ENCODE results near the gene RNF144B. TPM values are rescaled to one million over a fixed set of nuclear protein-coding genes. Genes with fewer than 3 reads are reported as not detected.
A peak's percentile ranks its signal among the peaks of the same experiment; 100 is the strongest.
"Not testable (repeated sequence)": the region's sequence is repeated elsewhere in the genome, so short reads cannot be mapped to it uniquely, and the experiment has no call there.

The RNF144B gene
- total and polyA plus RNA-seq, 2 donors (not counting 1 experiment from before 2014, with no cell fraction given), result 3.0 to 17.0 TPM

DNA sequence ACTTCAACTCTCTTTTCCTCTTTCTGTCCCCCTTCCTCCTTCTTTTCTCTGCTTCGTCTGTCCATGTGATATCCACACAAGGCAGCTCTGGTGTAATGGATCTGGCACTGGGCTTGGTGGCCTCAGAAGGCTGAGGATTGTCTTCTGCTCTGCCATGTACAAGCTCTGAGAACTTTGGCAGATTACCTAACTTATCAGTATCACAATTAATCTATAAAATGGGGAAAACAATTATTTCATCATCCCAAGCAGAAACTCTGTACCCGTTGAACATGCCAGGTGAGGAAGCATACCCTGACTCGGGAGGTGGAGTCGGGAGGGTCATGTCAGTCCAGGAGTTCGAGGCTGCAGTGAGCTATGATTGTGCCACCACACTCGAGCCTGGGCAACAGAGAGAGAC is 10.6 kb downstream of the RNF144B start:
- intact Hi-C loops (cut with micrococcal nuclease), result no loop called here
- ATAC-seq (ENCODE audit: low read depth) (no peak), DNase-seq (no peak)
- no peaks in the 10 kb centered on the region for H3K27me3 Mint-ChIP-seq
- no peak overlapping the region for H3K9ac ChIP-seq (ENCODE audit: low read length)
- no peaks in the 10 kb centered on the region for H3K9me3 ChIP-seq (ENCODE audit: control extremely low read depth in 1 of 3, control insufficient read depth in 2 of 3, insufficient read depth in 1 of 3, low read length in 2 of 3)
- ChIA-PET CTCF (interaction anchor here (1.1 kb wide), 1 partner anchor 9 kb away, joined by 4 read pairs; no protein-coding TSS in a partner anchor), POLR2A (no interaction called here)
- 100% methylated on average over 2 of the region's 6 CpGs for WGBS (ENCODE audit: insufficient coverage)
- no peak overlapping the region for H2AFZ ChIP-seq (ENCODE audit: insufficient read depth, low read depth, low read length, poor library complexity, severe bottlenecking)
- peaks cover 8 to 17% of the 10 kb centered on the region in 2 experiments for H3K36me3 ChIP-seq (replicated peaks in 1 of 2; ENCODE audit: control extremely low read depth in 1 of 2, control insufficient read depth in 1 of 2, extremely low read depth in 1 of 2, insufficient read depth in 2 of 2, low read length in 1 of 2)
- H3K4me1 ChIP-seq (ENCODE audit: control insufficient read depth in 2 of 2, insufficient read depth in 2 of 2, low read length in 2 of 2), result peaks cover 19 to 35% of the 10 kb centered on the region in 2 donors
- no peaks in the 10 kb centered on the region for H4K20me1 ChIP-seq (ENCODE audit: control insufficient read depth, insufficient read depth, low read length, poor library complexity, severe bottlenecking)
- H3K4me1 Mint-ChIP-seq, result peaks cover 42% of the 10 kb centered on the region
- no peak overlapping the region for H3K4me3 Mint-ChIP-seq
- H3K27ac Mint-ChIP-seq, result peak overlapping the region; percentile 23
- H3K27ac ChIP-seq (ENCODE audit: low read length in 2 of 2), result no peak overlapping the region
- no peak overlapping the region for H3K4me3 ChIP-seq (ENCODE audit: control extremely low read depth in 1 of 5, extremely low read depth in 1 of 5, insufficient read depth in 1 of 5, low read depth in 2 of 5, low read length in 4 of 5)
- H3K79me2 ChIP-seq (ENCODE audit: control insufficient read depth, insufficient read depth, low read length), result peaks cover 80% of the 10 kb centered on the region
- no peaks in the 10 kb centered on the region for H3K27me3 ChIP-seq (replicated peaks in 1 of 4; ENCODE audit: control extremely low read depth in 1 of 4, control insufficient read depth in 3 of 4, insufficient read depth in 4 of 4, low read length in 3 of 4)
- no peaks in the 10 kb centered on the region for H3K9me3 Mint-ChIP-seq (ENCODE audit: insufficient read depth)
- H3K4me2 ChIP-seq (replicated peaks; ENCODE audit: low read depth, low read length, poor library complexity, severe bottlenecking), result no peak overlapping the region
- no peak for TF ChIP-seq EZH2 (IDR thresholded peaks at IDR 0.05; ENCODE audit: borderline replicate concordance, insufficient read depth, low read depth, low read length, poor library complexity, severe bottlenecking)
- TF ChIP-seq, protein P1, sequence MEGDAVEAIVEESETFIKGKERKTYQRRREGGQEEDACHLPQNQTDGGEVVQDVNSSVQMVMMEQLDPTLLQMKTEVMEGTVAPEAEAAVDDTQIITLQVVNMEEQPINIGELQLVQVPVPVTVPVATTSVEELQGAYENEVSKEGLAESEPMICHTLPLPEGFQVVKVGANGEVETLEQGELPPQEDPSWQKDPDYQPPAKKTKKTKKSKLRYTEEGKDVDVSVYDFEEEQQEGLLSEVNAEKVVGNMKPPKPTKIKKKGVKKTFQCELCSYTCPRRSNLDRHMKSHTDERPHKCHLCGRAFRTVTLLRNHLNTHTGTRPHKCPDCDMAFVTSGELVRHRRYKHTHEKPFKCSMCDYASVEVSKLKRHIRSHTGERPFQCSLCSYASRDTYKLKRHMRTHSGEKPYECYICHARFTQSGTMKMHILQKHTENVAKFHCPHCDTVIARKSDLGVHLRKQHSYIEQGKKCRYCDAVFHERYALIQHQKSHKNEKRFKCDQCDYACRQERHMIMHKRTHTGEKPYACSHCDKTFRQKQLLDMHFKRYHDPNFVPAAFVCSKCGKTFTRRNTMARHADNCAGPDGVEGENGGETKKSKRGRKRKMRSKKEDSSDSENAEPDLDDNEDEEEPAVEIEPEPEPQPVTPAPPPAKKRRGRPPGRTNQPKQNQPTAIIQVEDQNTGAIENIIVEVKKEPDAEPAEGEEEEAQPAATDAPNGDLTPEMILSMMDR (IDR thresholded peaks at IDR 0.05), result no peak

DNA sequence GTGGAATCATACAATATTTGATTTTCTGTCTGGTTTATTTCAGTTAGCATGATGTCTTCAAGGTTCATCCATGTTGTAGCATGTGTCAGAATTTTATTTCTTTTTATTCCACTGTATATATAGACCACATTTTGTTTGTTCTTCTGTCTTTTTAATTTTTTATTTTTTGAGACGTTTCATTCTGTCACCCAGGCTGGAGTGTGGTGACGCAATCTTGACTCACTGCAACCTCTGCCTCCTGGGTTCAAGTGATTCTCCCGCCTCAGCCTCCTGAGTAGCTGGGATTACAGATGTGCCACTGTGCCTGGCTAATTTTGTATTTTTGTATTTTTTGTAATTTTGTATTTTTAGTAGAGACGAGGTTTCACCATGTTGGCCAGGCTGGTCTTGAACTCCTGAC is 11.1 kb downstream of the RNF144B start:
- H3K9ac ChIP-seq (ENCODE audit: low read length); H3K9me3 ChIP-seq (ENCODE audit: control extremely low read depth in 1 of 3, control insufficient read depth in 2 of 3, insufficient read depth in 1 of 3, low read length in 2 of 3); H3K27ac ChIP-seq (ENCODE audit: low read length in 2 of 2); H3K27me3 ChIP-seq (replicated peaks in 1 of 4; ENCODE audit: control extremely low read depth in 1 of 4, control insufficient read depth in 3 of 4, insufficient read depth in 4 of 4, low read length in 3 of 4); POLR2A ChIA-PET; H3K4me3 ChIP-seq (ENCODE audit: control extremely low read depth in 1 of 5, extremely low read depth in 1 of 5, insufficient read depth in 1 of 5, low read depth in 2 of 5, low read length in 4 of 5); H4K20me1 ChIP-seq (ENCODE audit: control insufficient read depth, insufficient read depth, low read length, poor library complexity, severe bottlenecking); H3K27me3 Mint-ChIP-seq; ATAC-seq (ENCODE audit: low read depth); H2AFZ ChIP-seq (ENCODE audit: insufficient read depth, low read depth, low read length, poor library complexity, severe bottlenecking); H3K9me3 Mint-ChIP-seq (ENCODE audit: insufficient read depth); H3K27ac Mint-ChIP-seq; DNase-seq; H3K4me2 ChIP-seq (replicated peaks; ENCODE audit: low read depth, low read length, poor library complexity, severe bottlenecking); intact Hi-C loops (cut with micrococcal nuclease); H3K4me3 Mint-ChIP-seq: not testable (repeated sequence)
- H3K4me1 Mint-ChIP-seq, result peaks cover 44% of the 10 kb centered on the region
- H3K4me1 ChIP-seq (ENCODE audit: control insufficient read depth in 2 of 2, insufficient read depth in 2 of 2, low read length in 2 of 2), result peaks cover 23 to 35% of the 10 kb centered on the region in 2 donors
- H3K79me2 ChIP-seq (ENCODE audit: control insufficient read depth, insufficient read depth, low read length), result peaks cover 79% of the 10 kb centered on the region
- 93% methylated on average over 4 of the region's 4 CpGs for WGBS (ENCODE audit: insufficient coverage)
- peaks cover 8 to 17% of the 10 kb centered on the region in 2 experiments for H3K36me3 ChIP-seq (replicated peaks in 1 of 2; ENCODE audit: control extremely low read depth in 1 of 2, control insufficient read depth in 1 of 2, extremely low read depth in 1 of 2, insufficient read depth in 2 of 2, low read length in 1 of 2)
- CTCF ChIA-PET, result interaction anchor here (1.0 to 1.1 kb wide), 2 partner anchors 9 to 105 kb away, joined by 3 to 4 read pairs; no protein-coding TSS in a partner anchor
